ENCODE data around the gene KIF5B. TPM values are rescaled to one million over a fixed set of nuclear protein-coding genes. Genes with fewer than 3 reads are reported as not detected.

Gene KIF5B
- total RNA-seq: 100 to 1,000 TPM; 148 to 164 TPM

GRCh38 chr10:32056136-32057035, at the start of gene KIF5B:
Gene KIF5B (minus strand): TSS chr10:32056425. CDS start chr10:32055973, 452 bp downstream.
- Histone ChIP-seq H3K36me3 (no peaks in the 10 kb centered on the region), H3K27ac (peak within 1 kb of the TSS; percentile 94 to 99), H3K27me3 (replicated peaks; ENCODE audit: insufficient read depth) (no peaks in the 10 kb centered on the region), H3K9me3 (no peaks in the 10 kb centered on the region), H3K4me1 (ENCODE audit: control insufficient read depth in 1 of 2, low read depth in 2 of 2) (peaks cover 17 to 19% of the 10 kb centered on the region in 2 donors), H3K4me3 (peak within 1 kb of the TSS; percentile 99)
- ATAC-seq (ENCODE audit: insufficient number of reproducible peaks, low FRiP score, low read depth) (peak; percentile 61), DNase-seq (ENCODE audit: low spot score) (peak; percentile 45)
- TF ChIP-seq CTCF (IDR thresholded peaks at IDR 0.05): no peak

GRCh38 chr10:32105782-32106382, 49.7 kb upstream of the KIF5B start:
- no peak overlapping the region for H3K27ac ChIP-seq
- no peaks in the 10 kb centered on the region for H3K36me3 ChIP-seq
- DNase-seq (ENCODE audit: low spot score): no peak
- ATAC-seq (ENCODE audit: insufficient number of reproducible peaks, low FRiP score, low read depth): no peak
- H3K4me1 ChIP-seq (ENCODE audit: control insufficient read depth in 1 of 2, low read depth in 2 of 2): peaks cover 8 to 19% of the 10 kb centered on the region in 2 donors
- no peaks in the 10 kb centered on the region for H3K27me3 ChIP-seq (replicated peaks; ENCODE audit: insufficient read depth)
- H3K9me3 ChIP-seq: no peaks in the 10 kb centered on the region
- no peak overlapping the region for H3K4me3 ChIP-seq
- TF ChIP-seq CTCF (IDR thresholded peaks at IDR 0.05): no peak

- Histone ChIP-seq H3K9me3 (no peaks in the 10 kb centered on the region), H3K27ac (peak overlapping the region in 1 of 2 donors; percentile 26), H3K4me1 (ENCODE audit: control insufficient read depth in 1 of 2, low read depth in 2 of 2) (peaks cover 8 to 19% of the 10 kb centered on the region in 2 donors), H3K36me3 (no peaks in the 10 kb centered on the region), H3K4me3 (no peak overlapping the region), H3K27me3 (replicated peaks; ENCODE audit: insufficient read depth) (no peaks in the 10 kb centered on the region)
- TF ChIP-seq CTCF (IDR thresholded peaks at IDR 0.05): no peak
- DNase-seq (ENCODE audit: low spot score): no peak
- no peak for ATAC-seq (ENCODE audit: insufficient number of reproducible peaks, low FRiP score, low read depth)
Measured at GRCh38 chr10:32104622-32105509, 48.6 kb upstream of the KIF5B start.

GRCh38 chr10:32104181-32104580, 48.0 kb upstream of the KIF5B start:
- Histone ChIP-seq H3K27ac (peak overlapping the region in 1 of 2 donors; percentile 26), H3K4me3 (no peak overlapping the region), H3K9me3 (no peaks in the 10 kb centered on the region), H3K4me1 (ENCODE audit: control insufficient read depth in 1 of 2, low read depth in 2 of 2) (peaks cover 8 to 19% of the 10 kb centered on the region in 2 donors), H3K27me3 (replicated peaks; ENCODE audit: insufficient read depth) (no peaks in the 10 kb centered on the region), H3K36me3 (no peaks in the 10 kb centered on the region)
- ATAC-seq (ENCODE audit: insufficient number of reproducible peaks, low FRiP score, low read depth) (no peak), DNase-seq (ENCODE audit: low spot score) (no peak)
- no peak for TF ChIP-seq CTCF (IDR thresholded peaks at IDR 0.05)

All from thoracic aorta (tissue), 2 donors.